GM21515 (cell line): ENCODE results near the gene AGK.
"Not testable (repeated sequence)": the region's sequence is repeated elsewhere in the genome, so short reads cannot be mapped to it uniquely, and the experiment has no call there.

ENCODE experiments used
- ATAC-seq: cut with Tn5 transposase; IDR thresholded peaks from one replicate; pipeline ENCODE4 v1.9.1; 2021; ENCODE audit not compliant: unreplicated experiment

Gene AGK

GRCh38 chr7:141551782-141552181, 572 bp downstream of the AGK start:
- ATAC-seq, result peak; percentile 16

- ATAC-seq, result no peak
Measured at GRCh38 chr7:141557360-141557759, 6.2 kb downstream of the AGK start.

- not testable (repeated sequence) for ATAC-seq
Measured at GRCh38 chr7:141557831-141558531, 6.8 kb downstream of the AGK start.

GRCh38 chr7:141558544-141559183, 7.5 kb downstream of the AGK start:
- peak; percentile 68 for ATAC-seq

- no peak for ATAC-seq
Measured at GRCh38 chr7:141559961-141560360, 8.8 kb downstream of the AGK start.

GRCh38 chr7:141562036-141562435, 10.8 kb downstream of the AGK start:
- no peak for ATAC-seq

GRCh38 chr7:141562543-141562942, 11.3 kb downstream of the AGK start:
- ATAC-seq, result no peak

GRCh38 chr7:141562972-141563371, 11.8 kb downstream of the AGK start:
- ATAC-seq, result no peak

GRCh38 chr7:141563956-141564623, 12.9 kb downstream of the AGK start:
- no peak for ATAC-seq

GRCh38 chr7:141567432-141567831, 16.2 kb downstream of the AGK start:
- ATAC-seq, result no peak

GRCh38 chr7:141568227-141568626, 17.0 kb downstream of the AGK start:
- no peak for ATAC-seq

GRCh38 chr7:141571059-141571458, 19.8 kb downstream of the AGK start:
- ATAC-seq, result no peak

GRCh38 chr7:141572175-141572574, 21.0 kb downstream of the AGK start:
- no peak for ATAC-seq

GRCh38 chr7:141573511-141573910, 22.3 kb downstream of the AGK start:
- ATAC-seq, result no peak

- ATAC-seq, result no peak
Measured at GRCh38 chr7:141575164-141575563, 24.0 kb downstream of the AGK start.

- ATAC-seq, result no peak
Measured at GRCh38 chr7:141575654-141576448, 24.6 kb downstream of the AGK start.

GRCh38 chr7:141577043-141577839, 26.0 kb downstream of the AGK start:
- ATAC-seq, result no peak

GRCh38 chr7:141579953-141580352, 28.7 kb downstream of the AGK start:
- not testable (repeated sequence) for ATAC-seq

GRCh38 chr7:141582063-141582462, 30.9 kb downstream of the AGK start:
- not testable (repeated sequence) for ATAC-seq

GRCh38 chr7:141584935-141585334, 33.7 kb downstream of the AGK start:
- no peak for ATAC-seq
